GM03348 (cell line): Measurements from ENCODE around the gene LRMDA.

Experiments used
- DNase-seq: peaks from one replicate; pipeline ENCODE4 v3.0.0; 2012; ENCODE audit warnings: low spot score

Gene LRMDA

GRCh38 chr10:75446508-75446907, 15.1 kb downstream of the LRMDA start:
- no peak for DNase-seq

- DNase-seq = no peak
Measured at GRCh38 chr10:75448166-75448565, 16.7 kb downstream of the LRMDA start.

DNA sequence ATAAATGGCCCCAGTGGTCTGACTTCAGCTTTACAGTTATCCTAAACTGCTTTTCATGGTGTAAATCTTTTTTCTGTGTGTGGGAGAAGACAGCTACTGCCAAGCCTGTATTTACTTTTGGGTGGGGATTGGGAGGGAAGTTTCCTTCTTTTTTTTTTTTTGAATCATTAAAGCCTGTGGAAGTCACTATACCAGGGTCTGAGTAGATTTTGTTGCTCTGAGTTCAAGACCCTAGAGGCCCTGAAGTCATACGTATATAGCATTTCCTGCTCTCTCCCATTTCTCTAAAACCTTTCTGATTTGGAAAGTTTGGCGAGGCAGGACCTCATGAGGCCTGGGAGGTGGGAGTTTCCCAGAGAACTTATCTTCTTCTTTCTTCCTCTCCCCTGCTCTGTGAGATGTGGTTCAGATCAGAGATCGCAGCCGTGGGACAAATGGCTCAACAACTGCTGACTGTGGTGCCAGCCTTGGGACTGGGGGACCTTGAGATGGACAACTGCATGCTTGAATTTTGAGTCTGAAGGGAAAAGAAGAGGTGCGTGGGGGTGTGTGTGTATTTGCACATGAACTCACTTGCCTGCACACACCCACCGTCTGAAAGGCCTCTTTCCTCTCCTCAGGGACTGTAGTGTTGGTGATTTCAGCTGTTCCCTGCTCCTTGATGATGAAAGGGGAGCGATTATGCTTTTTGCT, 18.1 kb downstream of the LRMDA start:
- DNase-seq = no peak

- DNase-seq = no peak
Measured at GRCh38 chr10:75450075-75450445, 18.6 kb downstream of the LRMDA start.

DNA sequence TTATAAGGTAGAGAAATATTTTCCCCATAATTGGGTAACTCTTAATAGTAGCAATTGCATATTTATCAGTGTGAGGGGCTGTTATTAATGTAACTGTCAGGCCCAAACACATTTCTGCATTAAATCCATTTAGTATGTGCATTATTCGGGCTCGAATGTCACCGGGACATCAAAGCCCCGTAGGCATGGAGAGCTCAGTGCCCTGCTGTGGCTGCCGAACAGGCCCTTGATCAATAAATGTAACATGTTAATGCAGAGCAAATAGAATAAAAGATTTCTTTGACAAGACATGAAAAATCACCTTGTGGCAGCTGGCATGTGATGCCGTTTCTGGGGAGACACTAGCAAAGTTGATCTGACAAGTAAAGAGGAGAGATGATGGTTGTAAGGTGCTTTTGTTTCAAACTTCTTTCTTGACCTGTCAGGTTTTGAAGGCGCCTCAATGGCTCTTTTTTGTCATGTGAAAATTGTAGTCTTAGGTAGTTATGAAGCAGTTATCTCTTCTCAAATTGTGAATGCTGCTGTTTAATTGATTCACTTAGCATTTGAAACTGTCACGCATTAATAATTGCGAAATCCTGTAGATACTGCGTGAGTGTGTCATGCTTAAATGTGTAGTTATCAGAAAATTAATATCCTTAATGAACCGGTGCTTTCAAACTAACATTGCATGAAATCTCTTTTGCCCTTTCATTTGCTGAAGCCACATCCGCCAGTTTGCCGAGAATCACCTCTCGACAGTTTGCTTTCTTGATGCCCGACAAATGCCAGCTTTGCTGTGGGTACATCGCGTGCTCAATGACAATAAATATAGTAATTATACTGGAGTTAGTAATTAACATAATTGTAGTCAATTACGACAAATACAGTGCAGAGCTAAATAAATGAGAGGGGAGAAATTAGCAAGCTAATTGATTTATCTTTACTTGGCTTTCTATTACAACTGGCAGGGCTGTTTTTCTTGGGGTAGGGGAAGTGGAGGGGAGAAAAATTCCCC, 19.5 kb downstream of the LRMDA start:
- no peak for DNase-seq

- DNase-seq = no peak
Measured at GRCh38 chr10:75451831-75452230, 20.4 kb downstream of the LRMDA start.

GRCh38 chr10:75452997-75453396, 21.6 kb downstream of the LRMDA start:
- DNase-seq = no peak

DNA sequence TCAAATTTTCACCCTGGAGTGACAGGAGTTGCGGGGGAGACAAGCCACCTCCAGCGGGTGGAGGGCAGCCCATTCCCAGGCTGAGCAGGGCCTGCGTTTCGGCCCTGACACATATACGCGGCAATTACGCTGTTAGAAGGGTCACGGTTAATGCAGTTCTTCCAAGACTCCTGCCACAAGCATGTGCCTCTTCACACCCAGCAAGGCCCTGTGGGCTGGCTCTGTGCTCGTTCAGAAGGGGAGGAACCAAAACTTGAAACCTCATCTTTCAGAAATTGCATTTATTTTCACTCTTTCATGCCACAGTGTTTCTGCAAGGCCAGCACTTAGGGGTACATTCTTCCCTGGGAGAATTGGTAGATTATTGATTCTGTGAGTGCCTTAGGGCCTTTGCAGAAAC, 24.7 kb downstream of the LRMDA start:
- DNase-seq = no peak

- DNase-seq = no peak
Measured at GRCh38 chr10:75460059-75460458, 28.6 kb downstream of the LRMDA start.

- no peak for DNase-seq
Measured at GRCh38 chr10:75461672-75462649, 30.5 kb downstream of the LRMDA start.

- DNase-seq = no peak
Measured at GRCh38 chr10:75462865-75463264, 31.4 kb downstream of the LRMDA start.

GRCh38 chr10:75464478-75465449, 33.3 kb downstream of the LRMDA start:
- no peak for DNase-seq

DNA sequence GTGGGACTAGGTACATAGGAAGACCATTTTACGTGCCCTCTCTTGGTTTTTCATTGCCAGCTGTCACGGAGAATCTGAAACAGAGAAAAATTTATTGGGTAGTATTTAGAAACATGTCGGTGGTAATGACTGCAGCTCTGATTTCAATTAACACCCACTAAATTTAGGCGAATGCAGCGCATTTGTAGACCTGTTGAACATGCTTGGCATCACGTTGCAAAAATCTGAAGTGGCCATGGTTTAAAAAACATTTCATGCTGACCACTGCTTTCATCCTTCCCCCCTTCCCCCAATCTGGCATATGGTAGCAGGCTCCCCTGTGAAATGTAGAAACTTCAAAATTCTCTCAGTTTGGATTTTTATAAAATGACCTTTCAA, 34.0 kb downstream of the LRMDA start:
- DNase-seq = no peak

- no peak for DNase-seq
Measured at GRCh38 chr10:75466001-75466400, 34.6 kb downstream of the LRMDA start.

- no peak for DNase-seq
Measured at GRCh38 chr10:75466886-75467285, 35.5 kb downstream of the LRMDA start.

- no peak for DNase-seq
Measured at GRCh38 chr10:75468612-75469005, 37.2 kb downstream of the LRMDA start.

DNA sequence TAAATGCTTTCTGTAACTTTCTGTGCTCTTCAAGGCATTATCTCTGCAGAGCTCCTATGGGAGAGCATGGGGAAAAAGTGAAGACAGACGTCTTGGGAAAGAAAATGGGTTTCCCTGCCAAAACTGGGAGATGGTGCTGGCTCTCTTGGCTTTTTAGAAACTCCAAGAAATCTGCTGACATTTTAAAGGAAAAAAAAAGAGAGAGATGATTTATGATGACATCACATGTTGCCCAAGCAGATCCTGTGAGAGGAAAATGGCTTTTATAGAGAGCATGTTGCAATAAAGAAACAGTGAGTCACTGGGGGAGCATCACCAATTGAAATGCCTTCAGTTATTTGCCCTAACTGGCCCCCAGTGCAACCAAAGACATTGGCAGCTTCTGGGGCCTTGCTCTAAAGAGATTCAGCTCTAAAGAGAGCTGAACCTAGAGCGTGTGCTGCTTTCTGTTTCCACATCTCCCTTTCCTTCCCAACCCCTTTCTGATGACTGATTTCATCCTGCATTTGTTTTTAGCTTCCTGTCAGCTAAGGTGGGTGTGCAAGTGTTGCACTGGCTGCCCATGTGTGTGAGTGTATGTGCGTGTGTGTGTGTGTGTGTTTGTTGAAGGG, 37.7 kb downstream of the LRMDA start:
- peak; percentile 90 for DNase-seq

GRCh38 chr10:75470901-75471300, 39.5 kb downstream of the LRMDA start:
- DNase-seq = peak; percentile 41

DNA sequence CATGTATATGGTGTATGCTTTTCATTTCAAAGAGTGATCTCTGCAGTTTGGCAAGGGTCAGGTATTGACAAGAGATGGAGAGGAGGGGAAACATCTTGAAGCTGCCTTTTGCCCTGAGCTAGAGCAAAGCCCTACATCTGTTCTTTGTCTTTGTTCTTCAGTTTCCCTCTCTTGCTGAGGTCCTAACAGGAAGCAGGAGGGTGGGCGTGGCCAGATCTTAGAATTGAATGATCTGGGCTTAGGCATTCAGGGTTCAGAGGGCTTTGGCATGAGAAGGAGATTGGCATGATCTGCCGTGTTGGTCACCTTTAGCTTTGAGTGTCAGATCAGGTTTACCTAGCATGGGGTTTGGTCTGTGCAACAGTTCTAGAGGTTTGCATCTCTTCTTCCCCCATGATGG, 41.3 kb downstream of the LRMDA start:
- DNase-seq = no peak

DNA sequence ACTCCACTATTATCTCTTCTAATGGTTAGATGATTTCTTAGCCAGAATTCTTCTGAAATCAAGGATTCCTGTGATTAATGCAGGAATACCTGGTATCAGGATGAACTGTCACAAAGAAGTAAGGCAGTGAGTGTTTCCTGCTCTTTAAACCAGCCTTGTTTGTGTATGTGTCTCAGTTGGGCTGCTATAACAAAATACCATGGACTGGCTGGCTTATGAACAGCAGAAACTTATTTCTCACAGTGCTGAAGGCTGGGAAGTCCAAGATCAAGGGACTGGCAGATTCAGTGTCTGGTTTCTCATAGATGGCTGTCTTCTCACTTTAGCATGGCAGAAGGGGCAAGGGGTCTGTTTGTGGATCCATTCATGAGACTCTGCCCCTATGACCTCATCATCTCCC, 42.7 kb downstream of the LRMDA start:
- no peak for DNase-seq
